Measurements from ENCODE around the gene SCUBE1.

Gene SCUBE1

DNA sequence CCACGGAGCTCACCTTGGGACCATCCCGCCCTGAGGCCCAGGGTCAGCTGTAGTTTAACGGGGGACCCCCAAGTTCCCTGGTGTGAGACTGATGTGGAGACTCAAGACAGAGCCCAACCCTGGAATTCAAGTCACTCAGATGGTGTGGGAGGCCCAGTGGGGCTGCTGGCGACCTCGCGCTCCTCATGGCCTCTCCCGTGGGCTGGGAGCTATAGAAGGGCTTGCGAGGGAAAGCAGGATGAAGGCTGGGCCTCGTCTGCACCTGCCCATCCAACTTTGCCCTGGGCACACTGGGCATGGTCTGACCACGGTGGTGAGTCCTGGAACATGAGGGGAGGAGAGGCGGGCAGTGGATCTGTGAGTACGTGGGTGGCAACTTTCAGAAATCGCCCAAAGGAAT lies 142.6 kb downstream of the SCUBE1 start:
- intact Hi-C loops (cut with micrococcal nuclease) = no loop called here
- Mint-ChIP-seq H3K27ac (no peak overlapping the region), H3K9me3 (no peaks in the 10 kb centered on the region), H3K27me3 (peaks cover 9% of the 10 kb centered on the region), H3K4me1 (ENCODE audit: low read depth) (no peaks in the 10 kb centered on the region), H3K36me3 (ENCODE audit: low read depth) (no peaks in the 10 kb centered on the region), H3K4me3 (no peak overlapping the region)

DNA sequence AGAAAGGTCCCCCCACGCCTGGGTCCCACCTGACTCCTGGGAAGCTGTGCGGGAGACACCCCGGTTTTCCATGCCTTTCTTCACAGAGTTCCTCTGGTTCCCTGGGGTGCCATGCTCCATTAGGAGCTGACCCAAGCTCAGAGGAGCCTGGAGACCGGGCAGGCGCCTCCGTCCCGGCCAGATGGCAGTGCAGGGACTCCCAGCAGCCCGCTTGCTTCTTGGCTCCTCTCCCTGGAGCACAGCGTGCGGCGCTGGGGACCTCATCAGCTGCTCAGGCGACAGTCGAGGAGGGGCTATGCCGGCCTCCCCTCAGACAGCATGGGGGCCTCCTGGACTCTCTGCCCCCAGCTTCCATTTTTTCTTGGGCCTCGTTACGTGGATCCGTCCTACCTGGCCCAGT lies 143.1 kb downstream of the SCUBE1 start:
- peaks cover 9% of the 10 kb centered on the region for H3K27me3 Mint-ChIP-seq
- no peak overlapping the region for H3K27ac Mint-ChIP-seq
- no peaks in the 10 kb centered on the region for H3K4me1 Mint-ChIP-seq (ENCODE audit: low read depth)
- H3K4me3 Mint-ChIP-seq = no peak overlapping the region
- intact Hi-C loops (cut with micrococcal nuclease) = no loop called here
- no peaks in the 10 kb centered on the region for H3K9me3 Mint-ChIP-seq
- H3K36me3 Mint-ChIP-seq (ENCODE audit: low read depth) = no peaks in the 10 kb centered on the region

DNA sequence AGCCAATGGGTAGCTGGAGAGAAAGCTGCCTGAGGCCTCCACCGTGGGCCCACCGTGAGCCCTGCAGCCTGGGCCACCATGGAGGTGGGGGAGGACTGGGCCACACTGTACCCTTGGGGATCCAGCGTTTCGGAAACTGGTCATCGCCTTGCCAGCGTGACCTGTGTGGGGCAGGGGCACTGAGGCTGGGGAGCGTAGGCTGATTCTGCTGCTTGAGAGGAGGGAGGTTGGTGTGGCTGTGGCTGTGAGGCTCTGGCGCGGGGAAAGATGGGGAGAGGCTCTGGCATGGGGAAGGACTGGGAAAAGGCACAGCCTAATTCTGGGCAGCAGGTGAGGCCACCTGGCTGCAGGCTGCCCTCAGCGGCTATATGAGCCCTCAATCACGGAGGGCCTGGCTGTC lies 143.6 kb downstream of the SCUBE1 start:
- intact Hi-C loops (cut with micrococcal nuclease) = no loop called here
- H3K4me1 Mint-ChIP-seq (ENCODE audit: low read depth) = no peaks in the 10 kb centered on the region
- H3K27ac Mint-ChIP-seq = no peak overlapping the region
- H3K36me3 Mint-ChIP-seq (ENCODE audit: low read depth) = no peaks in the 10 kb centered on the region
- H3K4me3 Mint-ChIP-seq = no peak overlapping the region
- H3K9me3 Mint-ChIP-seq = no peaks in the 10 kb centered on the region
- peaks cover 9% of the 10 kb centered on the region for H3K27me3 Mint-ChIP-seq

DNA sequence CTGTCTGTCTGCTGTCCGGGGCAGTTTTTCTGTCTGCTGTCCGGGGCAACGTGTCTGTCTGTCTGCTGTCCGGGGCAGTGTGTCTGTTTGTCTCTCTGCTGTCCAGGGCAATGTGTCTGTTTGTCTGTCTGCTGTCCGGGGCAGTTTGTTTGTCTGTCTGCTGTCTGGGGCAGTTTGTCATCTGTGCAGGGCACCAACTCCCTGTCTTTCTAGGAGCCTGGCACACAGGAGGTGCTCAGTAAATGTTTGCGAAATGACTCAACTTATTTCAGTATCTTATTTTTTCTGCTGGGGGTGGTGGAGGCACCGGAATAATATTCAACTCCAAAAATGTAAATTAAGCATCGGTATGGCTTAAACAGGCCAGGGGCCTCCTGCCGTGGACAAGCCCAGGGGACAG lies 144.2 kb downstream of the SCUBE1 start:
- no peak overlapping the region for H3K4me3 Mint-ChIP-seq
- no peaks in the 10 kb centered on the region for H3K4me1 Mint-ChIP-seq (ENCODE audit: low read depth)
- no peaks in the 10 kb centered on the region for H3K36me3 Mint-ChIP-seq (ENCODE audit: low read depth)
- intact Hi-C loops (cut with micrococcal nuclease) = no loop called here
- no peak overlapping the region for H3K27ac Mint-ChIP-seq
- no peaks in the 10 kb centered on the region for H3K9me3 Mint-ChIP-seq
- H3K27me3 Mint-ChIP-seq = peaks cover 9% of the 10 kb centered on the region

DNA sequence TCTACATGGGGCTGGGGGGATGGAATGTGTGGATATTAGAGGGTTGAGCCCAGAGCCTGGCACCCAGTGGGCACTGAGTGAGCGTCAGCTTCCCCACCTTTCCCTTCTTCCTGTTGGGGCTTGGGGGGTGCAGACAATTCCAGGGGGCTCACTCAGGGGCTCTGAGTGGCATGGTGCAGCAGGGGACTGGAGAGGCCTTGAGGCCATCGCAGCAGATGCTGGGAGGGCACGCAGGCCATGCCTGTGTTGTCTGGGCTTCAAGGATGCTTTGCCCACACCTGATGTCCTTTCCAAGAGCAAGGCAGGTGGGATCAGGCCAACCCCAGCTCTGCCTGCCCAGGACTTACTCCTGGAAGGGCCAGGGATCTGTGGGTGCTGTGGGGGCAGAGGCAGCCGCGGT lies 145.0 kb downstream of the SCUBE1 start:
- no peak overlapping the region for H3K27ac Mint-ChIP-seq
- no peak overlapping the region for H3K4me3 Mint-ChIP-seq
- peaks cover 9% of the 10 kb centered on the region for H3K27me3 Mint-ChIP-seq
- intact Hi-C loops (cut with micrococcal nuclease) = no loop called here
- no peaks in the 10 kb centered on the region for H3K4me1 Mint-ChIP-seq (ENCODE audit: low read depth)
- no peaks in the 10 kb centered on the region for H3K36me3 Mint-ChIP-seq (ENCODE audit: low read depth)
- no peaks in the 10 kb centered on the region for H3K9me3 Mint-ChIP-seq

DNA sequence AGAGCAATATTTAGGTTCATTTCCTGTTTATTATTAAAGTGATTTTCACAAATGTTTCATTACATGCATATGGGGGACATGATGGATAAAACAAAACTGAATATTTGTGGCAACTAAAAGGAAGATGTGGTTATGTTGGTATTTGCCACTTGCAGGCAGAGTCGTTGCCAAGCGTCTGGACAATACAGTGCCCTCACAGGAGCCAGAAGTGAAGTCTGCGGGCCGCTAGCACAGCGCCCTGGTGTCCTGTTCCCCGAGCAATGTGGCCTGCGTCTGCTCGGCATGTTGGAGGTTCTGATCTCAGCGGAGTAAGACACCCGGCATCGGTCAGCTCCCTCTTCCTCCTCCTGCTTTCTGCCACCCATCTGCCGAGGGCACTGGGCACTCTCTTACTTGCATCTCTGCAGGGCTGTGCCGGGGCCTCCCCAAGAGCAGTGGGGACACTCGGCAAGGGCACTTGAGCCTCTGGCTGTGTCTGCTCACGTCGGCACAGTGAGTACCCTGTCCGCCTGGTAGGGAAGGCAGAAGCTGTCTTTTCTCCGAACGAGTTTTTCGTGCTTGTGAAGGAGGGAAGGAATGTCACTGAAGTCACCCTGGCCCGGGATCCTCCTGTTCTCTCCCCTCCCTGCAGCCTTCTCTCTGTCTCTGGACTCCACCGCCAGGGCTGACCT lies 145.8 kb downstream of the SCUBE1 start:
- Mint-ChIP-seq H3K9me3 (no peaks in the 10 kb centered on the region), H3K27me3 (peaks cover 9% of the 10 kb centered on the region), H3K27ac (no peak overlapping the region), H3K36me3 (ENCODE audit: low read depth) (no peaks in the 10 kb centered on the region), H3K4me1 (ENCODE audit: low read depth) (no peaks in the 10 kb centered on the region), H3K4me3 (no peak overlapping the region)
- intact Hi-C loops (cut with micrococcal nuclease) = no loop called here

DNA sequence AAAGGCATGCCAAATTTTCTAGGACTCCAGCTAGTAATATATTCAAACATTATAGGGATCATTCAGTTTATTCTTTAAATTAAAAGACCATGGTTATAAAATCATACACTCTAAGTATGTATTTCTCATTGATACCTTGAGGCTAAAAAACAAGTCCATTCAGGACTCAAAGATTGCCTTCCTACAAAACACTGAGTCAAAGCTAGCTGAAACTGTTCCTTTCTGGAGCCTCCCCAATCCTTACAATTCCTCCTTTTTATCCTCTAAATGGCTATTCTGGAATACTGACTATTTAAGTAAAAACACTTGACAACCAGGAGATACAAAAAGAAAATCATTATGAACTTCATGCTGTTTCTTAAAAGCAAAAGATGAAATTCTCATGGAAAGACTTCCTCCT lies 151.3 kb downstream of the SCUBE1 start:
- H3K9me3 Mint-ChIP-seq = no peaks in the 10 kb centered on the region
- H3K27me3 Mint-ChIP-seq = peaks cover 3% of the 10 kb centered on the region
- H3K4me1 Mint-ChIP-seq (ENCODE audit: low read depth) = no peaks in the 10 kb centered on the region
- no peaks in the 10 kb centered on the region for H3K36me3 Mint-ChIP-seq (ENCODE audit: low read depth)
- H3K27ac Mint-ChIP-seq = no peak overlapping the region
- no peak overlapping the region for H3K4me3 Mint-ChIP-seq
- intact Hi-C loops (cut with micrococcal nuclease) = no loop called here

DNA sequence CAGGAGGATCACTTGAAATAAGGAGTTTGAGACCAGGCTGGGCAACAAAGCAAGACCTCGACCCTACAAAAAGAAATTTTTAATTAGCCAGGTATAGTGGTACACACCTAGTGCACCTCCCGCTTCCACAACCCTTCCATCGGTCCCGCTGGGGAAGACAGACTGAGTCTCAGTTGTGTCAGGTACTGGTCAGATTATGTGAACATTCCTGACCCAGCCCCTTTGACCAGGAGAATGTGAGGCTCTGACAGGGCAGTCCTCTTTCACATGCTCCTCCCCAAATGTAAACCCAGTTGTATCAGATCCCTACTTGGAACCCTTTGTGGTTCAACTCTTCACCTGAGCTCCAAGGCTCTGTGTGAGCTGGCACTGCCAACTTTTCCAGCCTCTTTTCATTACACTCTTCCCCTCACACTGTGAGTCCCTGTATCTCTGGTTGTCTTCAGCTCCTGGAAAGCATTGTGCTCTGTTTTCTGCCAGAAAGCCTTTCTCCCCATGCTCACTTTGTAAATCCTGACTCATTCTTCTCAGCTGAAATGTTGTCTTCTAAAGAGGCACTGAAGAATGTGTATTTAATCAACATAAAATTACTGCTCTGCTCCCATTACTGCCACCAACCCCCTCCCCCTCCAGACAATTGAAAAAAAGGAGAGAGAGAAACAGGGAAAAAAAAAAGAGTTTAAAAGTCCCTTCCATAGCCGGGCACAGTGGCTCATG lies 154.2 kb downstream of the SCUBE1 start:
- intact Hi-C loops (cut with micrococcal nuclease) = loop anchor here (5.0 kb wide), 1 partner anchor 37 kb away; the partner anchor contains the start of gene TSPO
- H3K4me3 Mint-ChIP-seq = no peak overlapping the region
- H3K27ac Mint-ChIP-seq = peak overlapping the region; percentile 95
- peaks cover 18% of the 10 kb centered on the region for H3K4me1 Mint-ChIP-seq (ENCODE audit: low read depth)
- peaks cover 3% of the 10 kb centered on the region for H3K27me3 Mint-ChIP-seq
- H3K9me3 Mint-ChIP-seq = no peaks in the 10 kb centered on the region
- H3K36me3 Mint-ChIP-seq (ENCODE audit: low read depth) = peaks cover 6% of the 10 kb centered on the region

DNA sequence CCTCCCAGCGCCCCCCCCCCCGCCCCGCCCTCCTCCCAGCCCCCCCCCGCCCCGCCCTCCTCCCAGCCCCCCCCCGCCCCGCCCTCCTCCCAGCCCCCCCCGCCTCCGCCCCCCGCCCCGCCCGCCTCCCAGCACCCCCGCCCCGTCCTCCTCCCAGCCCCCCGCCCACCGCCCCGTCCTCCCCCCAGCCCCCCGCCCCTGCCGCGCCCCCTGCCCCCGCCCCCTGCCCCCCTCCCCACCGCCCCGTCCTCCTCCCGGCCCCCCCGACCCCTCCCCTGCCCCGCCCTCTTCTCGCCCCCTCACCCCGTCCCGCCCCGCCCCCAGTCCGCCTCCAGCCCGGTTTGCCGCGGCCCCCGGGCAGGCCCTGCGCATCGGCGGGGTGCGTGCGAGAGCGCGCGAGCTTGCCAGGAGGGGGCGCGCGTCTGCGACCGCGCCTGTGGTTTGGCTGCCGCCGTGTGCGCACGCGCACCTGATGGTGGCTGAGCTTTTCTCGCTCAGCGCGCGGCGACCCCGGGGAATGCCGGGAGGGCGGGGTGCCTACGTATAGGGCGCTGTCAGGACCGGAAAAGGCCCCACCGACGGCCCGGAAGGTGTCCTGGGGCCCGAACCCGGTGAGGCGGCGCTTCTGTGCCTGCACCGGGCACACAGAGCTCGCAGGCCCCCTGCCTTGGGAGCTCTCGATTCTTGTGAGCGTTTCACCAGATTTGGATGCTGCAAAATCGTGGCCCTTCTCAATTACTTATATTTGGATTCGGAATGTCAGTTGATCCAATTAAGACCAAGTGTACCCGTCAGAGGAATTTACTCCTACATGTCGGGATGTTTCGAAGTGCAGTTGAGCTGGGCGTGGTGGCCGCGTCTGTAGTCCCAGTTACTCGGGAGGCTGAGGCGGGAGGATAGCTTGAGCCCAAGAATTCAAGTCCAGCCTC lies 155.7 kb downstream of the SCUBE1 start:
- Mint-ChIP-seq H3K36me3 (ENCODE audit: low read depth) (peaks cover 14% of the 10 kb centered on the region), H3K4me1 (ENCODE audit: low read depth) (peaks cover 18% of the 10 kb centered on the region), H3K27ac (peak overlapping the region; percentile 95), H3K4me3 (peak overlapping the region; percentile 75), H3K9me3 (no peaks in the 10 kb centered on the region), H3K27me3 (peaks cover 3% of the 10 kb centered on the region)
- intact Hi-C loops (cut with micrococcal nuclease) = loop anchor here (5.0 kb wide), 1 partner anchor 35 kb away; the partner anchor contains the start of gene TSPO

DNA sequence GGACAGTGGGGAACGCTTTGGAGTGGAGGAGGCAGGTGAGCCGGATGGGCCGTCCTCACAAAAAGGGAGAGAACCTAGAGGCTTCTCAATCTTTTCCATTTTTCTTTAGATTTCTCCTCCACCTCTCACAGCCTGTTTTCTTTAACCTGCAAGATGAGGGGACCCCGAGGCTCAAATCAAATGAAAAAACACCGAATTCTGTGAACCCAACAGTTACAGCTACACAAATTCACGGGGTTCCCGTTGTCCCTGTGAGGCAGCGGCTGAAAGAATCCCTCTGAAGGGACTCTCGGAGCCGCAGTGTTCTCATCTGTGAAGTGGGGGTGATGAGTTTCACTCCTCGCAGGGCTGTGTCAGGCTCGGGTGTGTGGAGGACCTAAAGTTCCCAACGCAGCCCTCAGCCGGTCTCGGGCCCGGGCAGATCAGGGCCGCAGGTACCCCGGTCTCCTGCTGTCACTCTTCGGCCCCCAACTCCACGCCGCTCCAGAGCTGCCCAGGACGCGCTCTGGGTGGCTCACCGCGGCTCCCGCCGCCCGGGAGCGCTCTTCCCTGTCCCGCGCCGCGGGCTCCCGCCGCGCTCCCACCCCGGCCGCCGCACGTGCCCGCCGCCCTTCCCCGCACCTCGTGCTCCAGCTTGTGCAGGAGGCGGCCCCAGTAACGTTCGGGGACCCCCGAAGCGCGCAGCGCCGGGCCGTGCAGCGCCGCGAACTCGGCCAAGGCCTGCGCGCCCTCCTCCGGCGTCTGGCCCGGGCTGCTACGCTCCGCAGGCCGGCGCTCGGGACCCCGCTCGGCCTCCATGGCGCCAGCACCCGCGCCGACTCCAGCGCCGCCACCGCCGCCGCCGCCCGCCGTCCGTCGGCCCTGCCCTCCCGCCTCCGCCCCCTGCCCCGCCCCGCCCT lies 156.7 kb downstream of the SCUBE1 start, which contains the start of gene TTLL12:
TSS of gene TTLL12 (minus strand) at position 863 of the 899 bp plus-strand sequence. CDS start at position 798, 65 bp downstream.
- H3K4me1 Mint-ChIP-seq (ENCODE audit: low read depth) = peaks cover 18% of the 10 kb centered on the region
- peak within 1 kb of the TSS; percentile 95 for H3K27ac Mint-ChIP-seq
- peaks cover 3% of the 10 kb centered on the region for H3K27me3 Mint-ChIP-seq
- intact Hi-C loops (cut with micrococcal nuclease) = loop anchor here (5.0 kb wide), 1 partner anchor 34 kb away; the partner anchor contains the start of gene TSPO
- peaks cover 23% of the 10 kb centered on the region for H3K36me3 Mint-ChIP-seq (ENCODE audit: low read depth)
- no peaks in the 10 kb centered on the region for H3K9me3 Mint-ChIP-seq
- peak within 1 kb of the TSS; percentile 75 for H3K4me3 Mint-ChIP-seq

DNA sequence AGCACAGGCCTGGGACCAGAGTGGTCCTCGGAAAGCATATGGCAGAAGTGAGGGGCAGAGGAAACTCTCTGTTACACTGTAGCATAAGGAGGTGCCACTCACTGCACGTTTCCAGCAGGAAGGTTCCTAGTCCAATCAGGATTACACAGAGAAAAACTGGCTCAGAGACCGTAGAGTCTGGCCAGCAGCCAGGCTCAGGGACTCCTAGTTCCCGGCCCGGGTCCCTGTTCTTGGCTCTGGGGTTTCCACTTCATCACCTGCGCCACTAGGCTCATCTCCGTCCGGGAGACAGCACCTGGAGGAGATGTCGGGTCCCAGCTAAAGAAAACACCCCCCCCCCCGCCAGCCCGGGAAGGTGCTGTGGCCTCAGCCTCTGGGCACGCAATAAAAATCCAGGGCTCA lies 157.3 kb downstream of the SCUBE1 start:
- peaks cover 18% of the 10 kb centered on the region for H3K4me1 Mint-ChIP-seq (ENCODE audit: low read depth)
- peaks cover 28% of the 10 kb centered on the region for H3K36me3 Mint-ChIP-seq (ENCODE audit: low read depth)
- no peaks in the 10 kb centered on the region for H3K9me3 Mint-ChIP-seq
- peak overlapping the region; percentile 73 for H3K4me3 Mint-ChIP-seq
- no peak overlapping the region for H3K27ac Mint-ChIP-seq
- H3K27me3 Mint-ChIP-seq = no peaks in the 10 kb centered on the region
- intact Hi-C loops (cut with micrococcal nuclease) = loop anchor here (5.0 kb wide), 1 partner anchor 34 kb away; the partner anchor contains the start of gene TSPO

DNA sequence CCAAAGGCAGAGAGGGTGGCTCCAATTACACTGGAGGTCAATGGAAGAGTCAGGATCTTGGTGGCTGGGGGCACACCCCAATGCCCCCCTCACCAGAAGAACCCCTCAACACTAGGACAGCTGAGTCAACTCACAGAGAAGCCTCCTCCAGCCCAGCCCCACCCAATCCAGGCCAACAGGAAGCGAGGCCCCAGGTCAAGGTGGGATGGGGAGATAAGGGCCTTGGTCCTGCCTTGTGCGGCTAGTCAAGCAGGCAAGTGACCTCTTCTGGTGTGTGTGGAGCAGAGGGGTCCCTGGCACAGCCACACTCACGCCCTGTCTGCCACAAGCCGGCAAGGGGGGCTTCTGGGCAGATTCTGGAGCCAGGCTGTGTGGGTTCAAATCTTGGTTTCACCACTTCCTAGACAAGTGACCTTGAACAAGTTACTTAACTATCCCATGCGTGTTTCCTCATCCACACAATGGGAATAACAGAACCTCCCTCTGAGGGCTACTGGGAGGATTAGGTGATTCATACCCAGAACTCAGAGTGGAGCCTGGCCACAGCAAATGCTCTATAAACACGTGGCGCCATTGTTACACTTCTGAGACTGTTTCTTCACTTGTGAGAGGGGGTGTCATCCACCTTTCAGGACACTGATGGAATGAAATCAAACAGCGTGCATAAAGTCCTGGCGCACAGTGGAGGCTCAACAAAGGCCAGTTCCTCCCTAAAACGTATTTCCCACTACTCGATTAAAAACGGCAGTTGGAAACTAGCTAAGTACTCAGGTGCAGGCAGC lies 159.5 kb downstream of the SCUBE1 start:
- intact Hi-C loops (cut with micrococcal nuclease) = no loop called here
- Mint-ChIP-seq H3K4me3 (no peak overlapping the region), H3K27me3 (no peaks in the 10 kb centered on the region), H3K27ac (peak overlapping the region; percentile 47), H3K4me1 (ENCODE audit: low read depth) (peaks cover 25% of the 10 kb centered on the region), H3K36me3 (ENCODE audit: low read depth) (peaks cover 50% of the 10 kb centered on the region), H3K9me3 (no peaks in the 10 kb centered on the region)

Measured in dendritic cell treated with granulocyte-macrophage colony-stimulating factor and Interleukin-4, amounts not matched to agents 40 ng/mL and 50 ng/mL, for 4 days (primary cell).